H1 (cell line): ENCODE results near the gene TRDMT1. TPM values are rescaled to one million over a fixed set of nuclear protein-coding genes. Genes with fewer than 3 reads are reported as not detected.
A peak's percentile ranks its signal among the peaks of the same experiment; 100 is the strongest.

ENCODE experiments used
- CTCF ChIA-PET: fragments of 300-600 bp; sonication (Branson Sonifier 250); formaldehyde crosslinking; loops from one replicate; lab custom pipeline; 2021; ENCODE audit not compliant: partially characterized antibody; lab: Charles Lee
- POLR2A ChIA-PET: fragments of 300-600 bp; sonication (Branson Sonifier 250); formaldehyde crosslinking; loops from one replicate; lab custom pipeline; 2021; ENCODE audit warnings: inconsistent platforms; ENCODE audit not compliant: partially characterized antibody; lab: Charles Lee
- DNase-seq, 2 experiments: peaks; one replicate each; pipeline versions ENCODE4 v3.0.0 to v3.0.0-alpha.2; 2010 to 2022; ENCODE audit warnings: low spot score in 2 of 2, low read depth in 1 of 2, mixed read lengths in 1 of 2
- FAIRE-seq: peaks from 2 replicates; lab custom pipeline; 2011; peaks lifted over from hg19 to GRCh38; lab: Jason Lieb, UNC
- H2AFZ ChIP-seq: 2 replicates; pipeline ENCODE4 v1.8.1; 2012; ENCODE audit warnings: low read length, inconsistent platforms
- H2AK5ac ChIP-seq: 2 replicates; pipeline ENCODE4 v1.6.1; 2013; ENCODE audit warnings: low read depth, low read length
- H2BK120ac ChIP-seq: replicated peaks from 2 replicates; pipeline ENCODE3; 2013; ENCODE audit warnings: low read depth, low read length, inconsistent platforms
- H2BK12ac ChIP-seq: 2 replicates; pipeline ENCODE4 v1.6.1; 2013; ENCODE audit warnings: low read depth, low read length
- H2BK15ac ChIP-seq: 2 replicates; pipeline ENCODE4 v1.6.1; 2013; ENCODE audit warnings: low read length
- H2BK20ac ChIP-seq: 2 replicates; pipeline ENCODE4 v1.6.1; 2013; ENCODE audit warnings: low read length
- H2BK5ac ChIP-seq: 2 replicates; pipeline ENCODE4 v1.6.1; 2013; ENCODE audit warnings: low read depth, low read length
- H3K14ac ChIP-seq: 2 replicates; pipeline ENCODE4 v1.6.1; 2013; ENCODE audit warnings: inconsistent platforms; ENCODE audit not compliant: insufficient read length
- H3K18ac ChIP-seq: 2 replicates; pipeline ENCODE4 v1.6.1; 2013; ENCODE audit warnings: low read length; ENCODE audit errors: extremely low read depth
- H3K23ac ChIP-seq: 2 replicates; pipeline ENCODE4 v1.6.1; 2013; ENCODE audit warnings: inconsistent platforms; ENCODE audit not compliant: insufficient read length
- H3K23me2 ChIP-seq: 2 replicates; pipeline ENCODE4 v1.6.1; 2013; ENCODE audit warnings: low read depth, low read length
- H3K27ac ChIP-seq: 2 replicates; pipeline ENCODE4 v1.6.1; 2011; ENCODE audit warnings: low read depth, low read length, inconsistent platforms
- H3K27me3 ChIP-seq, 4 experiments: replicated peaks in 1 of 4; 1 replicate in 1 of 4; 2 replicates in 3 of 4; pipeline versions ENCODE4 v1.6.1 to v1.8.1; 2011 to 2013; ENCODE audit warnings: low read length in 3 of 4, mild to moderate bottlenecking in 3 of 4, inconsistent platforms in 2 of 4, mixed read lengths in 2 of 4, moderate library complexity in 1 of 4; ENCODE audit not compliant: control insufficient read depth in 3 of 4, insufficient read depth in 3 of 4; ENCODE audit errors: extremely low read depth in 1 of 4
- H3K36me3 ChIP-seq, 4 experiments: 2 replicates each; pipeline versions ENCODE4 v1.6.1 to v1.8.1; 2011 to 2013; ENCODE audit warnings: mild to moderate bottlenecking in 4 of 4, low read length in 3 of 4, moderate library complexity in 2 of 4, control low read depth in 1 of 4, inconsistent platforms in 1 of 4; ENCODE audit not compliant: insufficient read depth in 4 of 4, control insufficient read depth in 2 of 4
- H3K4ac ChIP-seq: replicated peaks from 2 replicates; pipeline ENCODE3; 2013; ENCODE audit warnings: low read length, low read depth, mixed read lengths, inconsistent platforms; ENCODE audit not compliant: insufficient read length
- H3K4me1 ChIP-seq, 4 experiments: replicated peaks in 1 of 4; 1 replicate in 1 of 4; 2 replicates in 3 of 4; pipeline versions ENCODE4 v1.6.1 to v1.8.1; 2011 to 2013; ENCODE audit warnings: low read length in 3 of 4, inconsistent platforms in 2 of 4, mixed read lengths in 1 of 4; ENCODE audit not compliant: insufficient read depth in 4 of 4, control insufficient read depth in 3 of 4
- H3K4me2 ChIP-seq, 2 experiments: 2 replicates each; pipeline versions ENCODE4 v1.6.1 to v1.8.1; 2011 to 2013; ENCODE audit warnings: low read depth in 2 of 2, low read length in 2 of 2, control low read depth in 1 of 2, inconsistent platforms in 1 of 2, mild to moderate bottlenecking in 1 of 2; ENCODE audit not compliant: insufficient read depth in 1 of 2
- H3K4me3 ChIP-seq, 4 experiments: fragments of 200-600, 300-600 bp in 1 of 4; sonication (generic), shearing (Covaris generic), sonication (Bioruptor Twin) in 1 of 4; 2 replicates each; pipeline versions ENCODE4 v1.5.1 to v1.8.1; 2011 to 2016; ENCODE audit warnings: low read length in 4 of 4, low read depth in 3 of 4, control low read depth in 2 of 4, inconsistent platforms in 2 of 4, mild to moderate bottlenecking in 2 of 4, mixed read lengths in 1 of 4, moderate library complexity in 1 of 4; ENCODE audit not compliant: insufficient read depth in 2 of 4; ENCODE audit errors: extremely low read depth in 1 of 4
- H3K56ac ChIP-seq: replicated peaks from 2 replicates; pipeline ENCODE3; 2013; ENCODE audit warnings: low read depth, mild to moderate bottlenecking, mixed read lengths, low read length, inconsistent platforms; ENCODE audit not compliant: insufficient read length
- H3K79me1 ChIP-seq: 2 replicates; pipeline ENCODE4 v1.6.1; 2013; ENCODE audit warnings: low read depth, low read length, control low read depth
- H3K79me2 ChIP-seq, 2 experiments: 2 replicates each; pipeline versions ENCODE4 v1.6.1 to v1.8.1; 2012 to 2013; ENCODE audit warnings: low read length in 2 of 2, mild to moderate bottlenecking in 2 of 2, inconsistent platforms in 1 of 2; ENCODE audit not compliant: insufficient read depth in 2 of 2, control insufficient read depth in 1 of 2
- H3K9ac ChIP-seq, 4 experiments: replicated peaks in 1 of 4; 1 replicate in 1 of 4; 2 replicates in 3 of 4; pipeline versions ENCODE4 v1.6.1 to v1.8.1; 2011 to 2013; ENCODE audit warnings: low read depth in 3 of 4, low read length in 3 of 4, control low read depth in 2 of 4, mild to moderate bottlenecking in 2 of 4, moderate library complexity in 2 of 4, inconsistent platforms in 1 of 4; ENCODE audit errors: extremely low read depth in 1 of 4
- H3K9me3 ChIP-seq, 2 experiments: 2 replicates each; pipeline versions ENCODE4 v1.6.1 to v1.8.1; 2012 to 2013; ENCODE audit warnings: mild to moderate bottlenecking in 2 of 2, moderate library complexity in 2 of 2, control low read depth in 1 of 2, inconsistent platforms in 1 of 2, low read depth in 1 of 2, low read length in 1 of 2, mixed read lengths in 1 of 2; ENCODE audit not compliant: insufficient read depth in 2 of 2
- H4K20me1 ChIP-seq, 2 experiments: replicated peaks in 1 of 2; 2 replicates each; pipeline versions ENCODE3 to v1.8.1; 2011 to 2013; ENCODE audit warnings: inconsistent platforms in 2 of 2, low read length in 2 of 2, mild to moderate bottlenecking in 1 of 2; ENCODE audit not compliant: insufficient read depth in 2 of 2, control insufficient read depth in 1 of 2
- H4K5ac ChIP-seq: 2 replicates; pipeline ENCODE4 v1.6.1; 2013; ENCODE audit warnings: low read length, low read depth, mixed read lengths, inconsistent platforms; ENCODE audit not compliant: insufficient read length
- H4K8ac ChIP-seq: 2 replicates; pipeline ENCODE4 v1.8.0; 2013; ENCODE audit warnings: mild to moderate bottlenecking, moderate library complexity, low read length, inconsistent platforms; ENCODE audit not compliant: insufficient read depth; ENCODE audit errors: extremely low read depth
- H4K91ac ChIP-seq: replicated peaks from 2 replicates; pipeline ENCODE3; 2013; ENCODE audit warnings: low read length, mixed read lengths, inconsistent platforms; ENCODE audit not compliant: insufficient read length
- ASH2L ChIP-seq: fragments of 200-600, 300-600 bp; sonication (generic); IDR thresholded peaks from one replicate; pipeline ENCODE4 v1.7.1; 2017; ENCODE audit warnings: low read length
- BRCA1 ChIP-seq: IDR thresholded peaks from 2 replicates; pipeline ENCODE4 v1.6.1; 2012; ENCODE audit warnings: low read depth, low read length, improper control_type of control experiment
- EZH2 ChIP-seq: fragments of 200-600 bp; sonication (generic); IDR thresholded peaks from 2 replicates; pipeline ENCODE4 v1.7.1; 2012; ENCODE audit warnings: low read depth, mild to moderate bottlenecking, moderate library complexity, low read length, inconsistent platforms; ENCODE audit not compliant: severe bottlenecking
- MAFK ChIP-seq: IDR thresholded peaks from 2 replicates; pipeline ENCODE4 v1.6.1; 2012; ENCODE audit warnings: low read depth, mild to moderate bottlenecking, improper control_type of control experiment, low read length
- PHF8 ChIP-seq: fragments of 200-600 bp; sonication (generic); conservative IDR thresholded peaks from 2 replicates; pipeline ENCODE4 v1.7.1; 2012; ENCODE audit warnings: low read depth, mild to moderate bottlenecking, inconsistent platforms, low read length, moderate library complexity
- SIRT6 ChIP-seq: IDR thresholded peaks from one replicate; pipeline ENCODE4 v1.7.1; 2012; ENCODE audit warnings: low read length, inconsistent platforms
- SP4 ChIP-seq: IDR thresholded peaks from 2 replicates; pipeline ENCODE4 v1.6.1; 2012; ENCODE audit warnings: low read length, inconsistent platforms
- TEAD4 ChIP-seq: IDR thresholded peaks from 2 replicates; pipeline ENCODE4 v1.6.1; 2012; ENCODE audit warnings: low read depth, low read length, inconsistent platforms, mixed read lengths
- WGBS, 2 experiments: shearing (Covaris generic) in 1 of 2; methylation state at CpG; one replicate each; pipeline versions ENCODE4 v1.1.6 to v1.1.7; 2013 to 2015; ENCODE audit warnings: low lambda C conversion rate in 2 of 2, mixed read lengths in 2 of 2, inconsistent platforms in 1 of 2, low coverage in 1 of 2, missing lambda C conversion rate in 1 of 2; ENCODE audit not compliant: insufficient replicate concordance in 2 of 2, insufficient coverage in 1 of 2, insufficient read length in 1 of 2; ENCODE audit errors: extremely low coverage in 1 of 2, missing lambda C conversion rate in 1 of 2; 5-methylcytosine and 5-hydroxymethylcytosine counted together
- polyA plus RNA-seq, 7 experiments: library from polyadenylated mRNA; depleted of rRNA in 3 of 7; stranded (reverse) in 5 of 7; unstranded in 2 of 7; fragments of >200 nt in 5 of 7; fragments of 200-250 nt in 2 of 7; gene quantifications; 1 replicate in 5 of 7; 2 replicates in 1 of 7; 4 replicates in 1 of 7; pipeline versions ENCODE4 v1.2.1 to v1.2.3, GENCODE V29; 2011 to 2013; ENCODE audit warnings: missing spikeins in 2 of 7, mixed read lengths in 2 of 7
- total RNA-seq: library from RNA; stranded (reverse); fragmentation: NEBNext Ultra II Directional; extraction: Animal tissue kit (Norgen Biotek cat#: 25700); gene quantifications from 2 replicates; pipeline ENCODE4 v1.2.1, GENCODE V29; 2021

Gene TRDMT1
- total and polyA plus RNA-seq, 2 of the 8 experiments (the other 6 are each of a cell fraction or from before 2014, with no cell fraction given): 7.4 to 21.4 TPM

DNA sequence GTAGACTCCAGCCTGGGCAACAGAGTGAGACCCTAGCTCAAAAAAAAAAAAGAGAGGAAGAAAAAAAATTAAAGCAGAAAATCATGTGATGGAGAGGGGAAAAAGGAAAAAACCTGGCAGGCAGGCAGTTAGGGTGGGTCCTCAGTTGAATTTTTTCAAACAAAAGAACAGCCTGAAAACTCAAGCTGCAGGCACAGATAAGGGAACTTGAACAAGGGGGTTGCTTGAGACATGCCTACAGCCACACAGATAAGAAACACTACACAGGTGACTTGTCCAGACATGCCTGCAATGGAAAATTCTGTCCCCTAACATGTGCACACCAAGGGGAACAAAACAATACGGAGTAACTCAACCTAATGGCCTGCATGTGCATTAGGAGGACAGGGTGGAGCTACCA, 45.7 kb upstream of the TRDMT1 start:
- whole genome bisulfite sequencing, 2 experiments: 100% methylated on average over 1 of the region's 1 CpG; no CpG with 5 or more reads in 1 of the 2 experiments
- POLR2A ChIA-PET: no interaction called here

More for the DNA sequence above, 45.7 kb upstream of the TRDMT1 start:
- FAIRE-seq: no peak
- no peak overlapping the region for H3K56ac ChIP-seq
- H3K23me2 ChIP-seq: no peaks in the 10 kb centered on the region
- CTCF ChIA-PET: interaction anchor here (0.7 to 1.4 kb wide), 3 partner anchors 9 to 355 kb away, joined by 3 to 4 read pairs (median 3); no protein-coding TSS in a partner anchor
- H3K4ac ChIP-seq: no peak overlapping the region
- H3K27ac ChIP-seq: no peak overlapping the region; the same call in 1 of the 2 replicates
- no peak overlapping the region for H3K14ac ChIP-seq
- H3K27me3 ChIP-seq: no peaks in the 10 kb centered on the region
- H2AFZ ChIP-seq: peak overlapping the region; percentile 21; the same call in 1 of the 2 replicates
- H2AK5ac ChIP-seq: no peak overlapping the region
- DNase-seq: no peak
- H3K36me3 ChIP-seq: no peaks in the 10 kb centered on the region
- no peaks in the 10 kb centered on the region for H3K4me1 ChIP-seq
- no peak overlapping the region for H2BK15ac ChIP-seq
- no peaks in the 10 kb centered on the region for H3K79me2 ChIP-seq
- H2BK20ac ChIP-seq: no peak overlapping the region
- H4K20me1 ChIP-seq: no peaks in the 10 kb centered on the region
- no peak overlapping the region for H3K4me3 ChIP-seq
- H3K79me1 ChIP-seq: no peaks in the 10 kb centered on the region
- H2BK12ac ChIP-seq: no peak overlapping the region
- no peak overlapping the region for H3K23ac ChIP-seq
- no peak for TF ChIP-seq EZH2
- TF ChIP-seq MAFK: no peak
- TF ChIP-seq ASH2L: no peak
- TF ChIP-seq SP4: no peak
- TF ChIP-seq BRCA1: no peak
- TF ChIP-seq PHF8: no peak
- no peak for TF ChIP-seq SIRT6
- TF ChIP-seq TEAD4: no peak
- peaks cover 0 to 6% of the 10 kb centered on the region in 2 experiments; a peak in 2 of 4 replicates for H3K9me3 ChIP-seq
- peak overlapping the region; percentile 84 for H2BK120ac ChIP-seq
- H4K5ac ChIP-seq: no peak overlapping the region
- peak overlapping the region; percentile 26 for H4K91ac ChIP-seq
- H4K8ac ChIP-seq: no peak overlapping the region; the same call in 1 of the 2 replicates
- no peak overlapping the region for H3K18ac ChIP-seq
- no peak overlapping the region for H3K4me2 ChIP-seq
- H2BK5ac ChIP-seq: peak overlapping the region; percentile 50; the same call in 1 of the 2 replicates
- H3K9ac ChIP-seq: no peak overlapping the region
